ENCODE data around the gene CLCN2. TPM values are rescaled to one million over a fixed set of nuclear protein-coding genes. Genes with fewer than 3 reads are reported as not detected.

The CLCN2 gene
- total and polyA plus RNA-seq, 2 of the 8 experiments (the other 6 are each of a cell fraction or from before 2014, with no cell fraction given) = 13.7 to 16.1 TPM

- Histone ChIP-seq H3K23me2 (ENCODE audit: low read depth, low read length) (no peaks in the 10 kb centered on the region), H3K27me3 (replicated peaks in 1 of 4; ENCODE audit: control insufficient read depth in 3 of 4, extremely low read depth in 1 of 4, insufficient read depth in 3 of 4, low read length in 3 of 4) (peaks cover 0 to 3% (median under 1%) of the 10 kb centered on the region in 4 experiments; a peak in 3 of 7 replicates), H3K9ac (replicated peaks in 1 of 4; ENCODE audit: extremely low read depth in 1 of 4, low read depth in 3 of 4, low read length in 3 of 4) (no peak overlapping the region; a peak in 1 of 7 replicates), H3K79me1 (ENCODE audit: low read depth, low read length) (no peaks in the 10 kb centered on the region), H3K4me1 (replicated peaks in 1 of 4; ENCODE audit: control insufficient read depth in 3 of 4, insufficient read depth in 4 of 4, low read length in 3 of 4) (peaks cover 0 to 3% (median 0%) of the 10 kb centered on the region in 4 experiments; a peak in 2 of 7 replicates), H3K14ac (ENCODE audit: insufficient read length) (no peak overlapping the region), H4K5ac (ENCODE audit: insufficient read length, low read depth, low read length) (no peak overlapping the region), H3K79me2 (ENCODE audit: control insufficient read depth in 1 of 2, insufficient read depth in 2 of 2, low read length in 2 of 2) (no peaks in the 10 kb centered on the region), H4K8ac (ENCODE audit: extremely low read depth, insufficient read depth, low read length) (no peak overlapping the region), H3K18ac (ENCODE audit: extremely low read depth, low read length) (no peak overlapping the region), H3K36me3 (ENCODE audit: control insufficient read depth in 2 of 4, insufficient read depth in 4 of 4, low read length in 3 of 4) (no peaks in the 10 kb centered on the region), H2AK5ac (ENCODE audit: low read depth, low read length) (no peak overlapping the region), H3K56ac (replicated peaks; ENCODE audit: insufficient read length, low read depth, low read length) (no peak overlapping the region), H2AFZ (ENCODE audit: low read length) (no peak overlapping the region), H3K23ac (ENCODE audit: insufficient read length) (no peak overlapping the region), H2BK12ac (ENCODE audit: low read depth, low read length) (no peak overlapping the region), H4K91ac (replicated peaks; ENCODE audit: insufficient read length, low read length) (no peak overlapping the region), H4K20me1 (replicated peaks in 1 of 2; ENCODE audit: control insufficient read depth in 1 of 2, insufficient read depth in 2 of 2, low read length in 2 of 2) (no peaks in the 10 kb centered on the region), H3K4ac (replicated peaks; ENCODE audit: insufficient read length, low read depth, low read length) (peak overlapping the region; percentile 57), H2BK20ac (ENCODE audit: low read length) (no peak overlapping the region), H3K4me2 (ENCODE audit: insufficient read depth in 1 of 2, low read depth in 2 of 2, low read length in 2 of 2) (no peak overlapping the region), H2BK5ac (ENCODE audit: low read depth, low read length) (no peak overlapping the region), H3K9me3 (ENCODE audit: insufficient read depth in 2 of 2, low read depth in 1 of 2, low read length in 1 of 2) (no peaks in the 10 kb centered on the region), H2BK15ac (ENCODE audit: low read length) (no peak overlapping the region), H3K27ac (ENCODE audit: low read depth, low read length) (no peak overlapping the region), H3K4me3 (ENCODE audit: extremely low read depth in 1 of 4, insufficient read depth in 2 of 4, low read depth in 3 of 4, low read length in 4 of 4) (no peak overlapping the region), H2BK120ac (replicated peaks; ENCODE audit: low read depth, low read length) (no peak overlapping the region)
- ChIA-PET POLR2A (ENCODE audit: partially characterized antibody) (interaction anchor here (0.8 to 1.7 kb wide), 2 partner anchors 8 to 30 kb away, joined by 4 to 5 read pairs; no protein-coding TSS in a partner anchor), CTCF (ENCODE audit: partially characterized antibody) (interaction anchor here (0.8 to 4.2 kb wide), 16 partner anchors 9 to 152 kb away, joined by 3 to 34 read pairs (median 4); partner anchors contain the start of gene THPO)
- WGBS, 2 experiments (ENCODE audit: extremely low coverage in 1 of 2, insufficient coverage in 1 of 2, insufficient read length in 1 of 2, insufficient replicate concordance in 2 of 2, low coverage in 1 of 2, low lambda C conversion rate in 2 of 2, missing lambda C conversion rate in 1 of 2) = 72% methylated on average over 5 of the region's 5 CpGs; no CpG with 5 or more reads in 1 of the 2 experiments
- DNase-seq (ENCODE audit: low read depth in 1 of 2, low spot score in 2 of 2) (no peak), FAIRE-seq (no peak)
- TF ChIP-seq SIRT6 (IDR thresholded peaks at IDR 0.05; ENCODE audit: low read length) = no peak
- no peak for TF ChIP-seq SAP30 (IDR thresholded peaks at IDR 0.05; ENCODE audit: insufficient read depth, insufficient replicate concordance, low read length)
These were observed 28.0 kb upstream of the CLCN2 start for GRCh38 chr3:184389384-184389783.
